NCI-H345 (cell line): ENCODE measurements around the gene RPTOR.

Experiments
- DNase-seq: peaks from one replicate; lab custom pipeline; 2025; lab: John Stamatoyannopoulos, UW

RPTOR gene

GRCh38 chr17:80879723-80880647 lies 335.3 kb downstream of the RPTOR start:
- DNase-seq = no peak

- DNase-seq = no peak
These were observed 336.0 kb downstream of the RPTOR start for GRCh38 chr17:80880648-80880985.

DNA sequence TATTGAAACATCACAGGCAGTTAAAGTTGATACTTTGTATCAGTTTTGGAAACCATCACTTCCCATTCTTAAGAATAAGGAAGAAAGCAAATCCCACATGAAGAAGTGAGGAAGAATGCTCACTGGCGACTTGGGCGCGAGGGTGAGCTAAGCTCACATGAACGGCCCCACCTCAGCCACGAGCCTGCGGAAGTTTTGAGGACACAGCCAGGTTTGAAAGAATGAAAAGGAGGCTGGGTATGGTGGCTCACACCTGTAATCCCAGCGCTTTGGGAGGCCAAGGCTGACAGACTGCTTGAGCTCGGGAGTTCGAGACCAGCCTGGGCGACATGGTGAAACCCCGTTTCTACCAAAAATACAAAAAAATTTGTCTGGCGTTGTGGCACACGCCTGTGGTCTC lies 336.7 kb downstream of the RPTOR start:
- DNase-seq = no peak

DNA sequence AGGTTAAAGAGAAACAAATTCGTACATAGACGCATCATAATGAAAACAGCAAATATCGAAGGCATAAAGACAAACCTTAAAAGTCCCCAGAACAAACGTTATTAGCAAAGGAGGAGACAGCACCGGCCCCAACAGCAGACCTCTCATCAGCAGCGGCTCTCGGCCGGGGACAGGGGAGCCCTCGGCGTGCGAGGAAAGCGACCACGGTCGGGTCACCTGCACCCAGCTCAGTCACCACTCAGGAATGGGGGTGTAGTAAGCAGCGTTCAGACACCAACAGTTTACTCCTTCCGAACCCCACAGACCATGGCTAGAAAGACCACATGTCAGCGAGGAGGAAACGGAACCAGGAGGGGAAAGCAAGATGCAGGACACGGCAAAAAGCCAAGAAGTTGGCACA lies 337.7 kb downstream of the RPTOR start:
- DNase-seq = no peak

GRCh38 chr17:80882926-80883685 lies 338.5 kb downstream of the RPTOR start:
- DNase-seq = no peak

DNA sequence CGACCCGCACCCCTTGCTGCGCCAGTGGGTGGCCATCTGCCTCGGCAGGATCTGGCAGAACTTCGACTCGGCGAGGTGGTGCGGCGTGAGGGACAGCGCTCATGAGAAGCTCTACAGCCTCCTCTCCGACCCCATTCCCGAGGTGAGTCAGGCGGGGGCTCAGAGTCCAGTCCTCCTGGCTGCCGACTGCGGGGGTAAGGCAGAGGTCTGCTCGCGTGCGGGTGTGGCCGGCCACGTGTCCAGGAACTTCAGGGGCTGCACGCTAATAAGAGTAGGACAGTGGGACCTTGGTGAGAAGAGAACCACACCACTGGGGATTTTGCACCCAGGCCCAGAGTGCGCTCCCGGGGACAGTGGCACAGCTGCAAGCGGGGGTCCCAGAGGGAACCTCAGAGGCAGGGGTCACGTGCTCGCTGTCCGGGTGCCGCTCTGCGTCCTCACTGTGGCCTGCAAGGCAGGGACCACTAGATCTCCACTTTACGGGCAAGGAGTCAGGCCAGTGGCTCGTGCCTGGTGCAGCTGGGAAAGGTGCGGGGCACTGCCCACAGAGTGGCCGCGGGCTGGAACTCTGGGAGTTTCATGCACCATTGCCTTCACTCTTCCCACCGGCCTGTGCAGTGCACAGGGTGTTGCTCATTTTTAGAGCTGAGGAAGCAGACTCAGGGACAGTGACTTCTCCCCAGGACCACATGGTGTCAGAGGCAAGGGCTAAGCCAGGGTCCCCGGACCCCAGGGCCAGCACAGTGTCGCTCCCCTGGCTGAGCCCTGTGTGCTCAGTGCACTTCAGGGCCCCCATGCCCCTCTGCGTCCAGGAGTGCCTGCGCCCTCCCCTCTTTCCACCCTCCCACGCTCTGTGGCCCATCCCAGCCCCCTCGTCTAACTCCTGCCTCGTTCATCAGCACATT lies 339.4 kb downstream of the RPTOR start:
- DNase-seq = no peak

DNA sequence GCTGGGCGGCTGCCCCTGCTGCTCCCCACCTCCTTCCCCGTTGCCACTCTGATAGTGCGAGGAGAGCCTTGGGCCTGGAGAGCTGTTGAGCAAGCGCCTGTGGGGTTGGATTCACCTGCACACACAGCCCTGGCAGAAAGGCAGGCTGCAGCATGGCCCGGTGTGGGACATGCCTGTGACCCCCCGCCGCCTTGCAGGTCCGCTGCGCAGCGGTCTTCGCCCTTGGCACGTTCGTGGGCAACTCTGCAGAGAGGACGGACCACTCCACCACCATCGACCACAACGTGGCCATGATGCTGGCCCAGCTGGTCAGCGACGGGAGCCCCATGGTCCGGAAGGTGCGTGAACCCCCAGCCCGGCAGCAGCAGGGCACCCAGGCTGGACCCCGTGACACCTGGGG lies 340.2 kb downstream of the RPTOR start:
- DNase-seq = no peak

- DNase-seq = no peak
These were observed 341.4 kb downstream of the RPTOR start for GRCh38 chr17:80885947-80886582.

DNA sequence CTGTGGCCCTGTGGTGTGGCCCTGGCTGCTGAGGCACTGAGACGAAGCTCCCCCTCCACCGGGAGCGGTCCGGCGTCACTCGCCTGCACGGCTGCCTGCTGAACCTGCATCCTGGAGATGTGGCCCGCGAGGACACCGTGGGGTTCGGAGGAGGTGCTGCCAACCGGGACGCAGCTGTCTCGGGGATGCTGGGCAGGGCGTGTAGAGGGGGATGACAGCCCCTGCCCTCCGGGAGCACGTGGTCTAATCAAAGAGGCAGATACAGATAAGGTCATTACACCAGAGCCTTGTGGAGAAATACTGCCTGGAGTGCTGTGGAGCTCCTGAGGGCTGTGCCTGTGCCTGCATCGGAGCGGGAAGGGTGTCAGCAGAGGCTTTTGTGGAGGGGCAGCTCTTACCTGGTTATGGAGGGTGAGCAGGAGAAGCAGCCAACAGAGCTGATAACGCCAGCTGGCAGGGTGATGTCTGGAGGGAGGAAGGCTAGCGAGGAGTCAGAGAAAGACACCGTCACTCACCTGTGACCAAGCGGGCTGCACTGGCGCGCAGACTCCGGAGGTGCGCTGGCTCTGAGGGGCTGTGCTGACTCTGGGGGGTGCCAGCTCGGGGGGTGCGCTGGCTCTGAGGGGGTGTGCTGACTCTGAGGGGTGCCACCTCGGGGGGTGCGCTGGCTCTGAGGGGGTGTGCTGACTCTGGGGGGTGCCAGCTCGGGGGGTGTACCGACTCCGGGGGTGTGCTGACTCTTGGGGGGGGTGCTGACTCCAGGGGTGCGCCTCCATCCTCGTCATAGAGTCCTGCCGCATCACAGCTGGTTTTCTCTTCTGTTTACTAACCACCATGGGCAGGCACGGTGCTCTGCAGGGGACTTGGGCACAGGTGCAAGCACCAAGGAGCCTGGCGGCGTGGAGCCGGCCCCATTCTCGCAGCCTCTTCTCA lies 342.3 kb downstream of the RPTOR start:
- peak; percentile 88 for DNase-seq

DNA sequence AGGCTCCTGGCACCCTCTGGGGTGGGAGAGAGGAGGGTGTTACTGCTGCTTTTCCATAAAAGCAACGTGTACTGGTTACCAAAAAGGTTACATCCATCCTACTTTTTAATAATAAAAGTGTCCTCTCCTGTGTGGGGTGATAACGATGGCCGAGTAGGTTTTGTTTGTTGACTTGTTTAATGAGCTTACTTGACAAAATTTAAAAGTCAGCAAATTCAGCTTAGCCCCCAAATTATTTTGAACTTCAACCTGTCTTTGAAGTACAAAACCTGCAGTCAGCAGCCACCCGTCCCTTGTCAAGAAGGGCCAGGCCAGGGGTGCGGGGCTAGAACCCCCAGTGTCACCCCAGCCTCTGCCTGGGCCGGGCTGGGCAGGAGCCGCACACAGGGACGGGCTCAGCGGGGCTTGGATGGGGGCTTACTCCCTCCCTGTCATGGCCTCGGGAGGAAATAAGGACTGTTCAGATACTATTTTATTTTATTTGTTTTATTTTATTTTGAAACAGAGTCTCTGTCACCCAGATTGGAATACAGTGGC lies 343.1 kb downstream of the RPTOR start:
- DNase-seq = no peak

DNA sequence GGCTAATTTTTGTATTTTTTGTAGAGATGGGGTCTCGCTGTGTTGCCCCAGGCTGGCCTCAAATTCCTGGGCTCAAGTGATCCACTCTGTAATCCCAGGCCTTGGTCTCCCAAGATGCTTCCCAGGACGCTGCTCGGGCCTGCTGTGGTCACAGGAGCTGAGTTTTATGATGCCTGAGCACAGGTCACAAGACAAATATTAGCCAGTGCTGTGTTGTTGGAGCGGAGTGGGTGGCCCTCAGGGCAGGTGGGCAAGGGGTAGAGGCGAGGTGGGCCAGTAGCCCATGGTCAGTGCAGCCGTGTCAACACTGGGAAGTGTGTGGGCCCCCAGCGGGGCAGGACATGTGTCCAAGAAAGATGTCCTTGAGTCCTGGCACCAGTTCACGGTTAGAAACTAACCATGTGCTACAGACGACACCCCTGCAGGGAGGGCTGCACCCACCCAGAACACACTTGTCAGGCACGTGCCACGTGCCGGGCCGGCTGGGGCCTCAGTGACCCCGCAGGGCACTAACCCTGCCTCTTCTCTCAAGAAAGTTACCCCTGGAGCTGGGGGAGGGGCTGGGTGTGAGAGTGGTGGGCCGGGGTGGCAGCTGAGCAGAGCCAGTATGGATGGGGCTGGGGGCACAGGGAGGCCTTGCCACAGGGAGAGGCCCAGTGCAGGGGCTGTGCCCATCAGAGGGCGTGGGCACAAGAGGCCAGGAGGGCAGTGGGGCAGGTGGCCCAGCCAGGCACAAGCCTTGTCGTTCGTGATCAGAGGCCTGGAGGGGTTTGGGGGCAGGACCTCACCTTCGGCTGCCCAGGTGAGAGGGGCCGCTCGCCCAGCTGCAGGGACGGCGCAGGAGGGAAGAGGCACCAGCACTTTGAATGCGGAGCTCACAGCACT lies 343.9 kb downstream of the RPTOR start:
- DNase-seq = no peak

DNA sequence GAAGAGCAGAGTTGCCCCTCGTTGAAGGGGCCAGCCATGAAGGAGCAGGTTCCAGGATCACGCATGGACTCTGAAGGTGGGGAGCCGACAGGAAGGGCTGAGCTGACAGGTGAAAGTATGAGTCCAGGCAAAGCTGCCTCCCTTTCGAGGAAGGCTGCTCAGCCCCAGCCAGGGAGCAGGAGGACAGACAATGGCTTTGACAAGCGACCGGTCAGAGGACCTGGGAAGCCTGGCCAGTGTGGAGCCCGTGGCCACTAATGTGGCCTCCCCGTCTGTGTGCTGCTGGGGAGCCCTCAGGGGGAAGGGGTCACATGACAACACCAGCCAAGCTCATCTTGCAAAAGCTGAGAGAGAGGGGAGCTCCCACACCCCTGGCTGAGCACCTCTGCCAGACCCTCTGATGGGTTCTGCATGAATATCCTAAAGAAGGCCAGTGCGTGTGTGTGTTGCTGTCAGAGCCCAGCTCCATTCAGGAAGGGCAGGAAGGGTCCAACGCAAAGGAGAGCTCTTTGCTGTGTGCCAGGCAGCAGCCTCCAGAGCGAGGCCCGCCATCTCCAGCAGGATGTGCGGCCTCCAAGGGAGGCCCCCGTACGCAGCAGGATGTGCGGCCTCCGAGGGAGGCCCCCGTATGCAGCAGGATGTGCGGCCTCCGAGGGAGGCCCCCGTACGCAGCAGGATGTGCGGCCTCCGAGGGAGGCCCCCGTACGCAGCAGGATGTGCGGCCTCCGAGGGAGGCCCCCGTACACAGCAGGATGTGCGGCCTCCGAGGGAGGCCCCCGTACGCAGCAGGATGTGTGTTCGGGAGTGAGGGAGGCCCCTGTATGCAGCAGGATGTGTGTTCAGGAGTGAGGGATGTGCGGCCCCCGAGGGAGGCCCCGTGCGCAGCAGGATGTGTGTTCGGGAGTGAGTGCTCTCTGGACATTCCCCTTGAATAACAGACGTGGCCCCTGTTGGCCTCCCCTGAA lies 344.9 kb downstream of the RPTOR start:
- no peak for DNase-seq

DNA sequence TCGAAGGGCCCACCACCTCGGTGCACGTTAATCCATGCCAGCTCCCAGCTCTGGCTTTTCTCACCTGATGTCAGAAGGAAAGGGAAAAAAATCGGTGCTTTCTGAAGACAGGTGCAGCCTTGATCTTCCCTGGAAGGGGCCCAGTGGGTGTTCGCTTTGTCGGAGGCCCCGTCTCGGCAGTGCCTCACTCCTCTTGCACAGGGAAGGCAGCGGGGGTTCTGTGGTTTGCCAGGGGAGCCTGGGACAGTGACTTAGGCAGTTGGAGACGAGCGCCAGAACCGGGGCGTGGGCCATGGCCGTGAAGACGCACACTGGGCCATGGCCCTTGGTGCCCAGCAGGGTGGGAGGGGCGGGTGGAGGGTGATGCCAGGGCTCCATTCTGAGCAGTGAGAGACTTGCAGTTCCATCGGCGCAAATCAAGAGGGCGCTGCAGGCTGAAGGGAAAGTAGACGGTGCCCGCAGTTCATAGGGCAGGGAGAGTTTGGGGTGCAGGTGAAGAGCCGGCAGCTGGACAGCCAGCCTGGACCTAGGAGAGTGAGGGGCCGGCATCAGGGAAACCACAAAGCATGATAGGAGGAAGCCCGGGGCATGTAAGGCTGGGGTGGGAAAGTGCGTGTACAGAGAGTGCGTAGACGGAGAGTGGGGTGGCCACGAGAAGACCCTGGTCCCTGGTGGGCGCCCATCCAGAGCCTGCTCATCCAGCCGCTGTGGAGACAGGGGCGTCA lies 345.7 kb downstream of the RPTOR start:
- DNase-seq = no peak

GRCh38 chr17:80890921-80891396 lies 346.3 kb downstream of the RPTOR start:
- no peak for DNase-seq

DNA sequence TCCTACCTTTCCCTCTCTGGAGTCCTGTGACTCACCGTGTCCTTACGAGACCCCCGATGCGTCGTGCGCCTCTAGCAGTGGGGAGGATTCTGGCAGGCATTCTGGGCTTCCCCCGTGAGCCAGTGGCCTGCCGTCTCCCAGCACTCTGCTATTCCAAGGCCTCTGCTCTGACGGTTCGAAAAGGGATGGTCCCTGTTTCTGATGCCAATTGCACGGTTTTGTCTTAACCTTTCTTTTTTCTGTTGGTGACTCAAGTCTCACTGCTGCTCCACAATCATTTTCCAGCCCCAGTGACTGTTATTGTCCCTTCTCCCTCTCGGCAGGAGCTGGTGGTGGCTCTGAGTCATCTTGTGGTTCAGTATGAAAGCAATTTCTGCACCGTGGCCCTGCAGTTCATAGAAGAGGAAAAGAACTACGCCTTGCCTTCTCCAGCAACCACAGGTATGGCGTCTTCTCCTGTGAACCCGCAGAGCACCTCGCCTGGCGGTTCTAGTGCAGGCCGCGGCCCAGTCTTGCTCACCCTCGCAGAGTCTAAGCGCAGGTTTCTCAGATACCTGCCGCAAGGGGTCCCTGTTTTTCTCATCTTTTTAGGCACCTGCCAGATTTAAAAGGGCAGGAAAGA lies 346.9 kb downstream of the RPTOR start:
- DNase-seq = no peak

DNA sequence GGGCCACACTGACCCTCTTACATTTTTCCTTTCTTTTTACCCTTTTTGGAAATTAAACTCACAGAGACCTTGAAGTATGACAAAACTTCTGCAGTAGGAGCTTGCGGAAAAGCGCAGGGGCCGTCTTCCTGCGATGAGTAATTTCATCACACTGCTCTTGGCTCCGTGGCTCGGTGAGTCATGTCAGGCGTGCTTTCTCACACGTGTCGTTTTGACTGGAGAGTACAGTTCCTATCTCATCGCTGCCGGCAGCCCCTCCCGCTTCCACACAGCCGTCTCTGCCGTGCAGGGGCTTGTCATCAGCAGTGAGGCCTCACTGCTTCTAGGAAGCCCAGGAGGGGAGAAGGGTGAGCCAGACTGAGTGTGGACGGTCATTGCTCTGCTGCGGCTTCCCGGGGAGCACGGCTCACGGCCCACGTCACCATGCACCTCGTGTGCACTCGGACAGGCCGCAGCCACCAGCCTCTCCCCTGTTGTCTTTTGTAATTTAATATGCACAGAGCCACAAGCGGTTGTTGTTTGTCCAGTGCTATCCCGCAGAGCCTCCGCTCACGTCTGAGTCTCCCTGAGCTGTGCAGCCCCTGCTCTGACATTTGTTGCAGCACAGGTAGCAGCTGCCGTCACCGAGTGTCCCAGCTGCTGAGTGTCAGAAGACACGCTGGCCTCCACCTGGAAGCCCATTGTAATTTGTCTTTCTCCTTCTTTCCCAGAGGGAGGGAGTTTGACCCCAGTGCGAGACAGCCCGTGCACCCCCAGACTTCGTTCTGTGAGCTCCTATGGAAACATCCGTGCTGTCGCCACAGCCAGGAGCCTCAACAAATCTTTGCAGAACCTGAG lies 347.6 kb downstream of the RPTOR start:
- no peak for DNase-seq
